OCI-LY7 (cell line): ENCODE measurements around the gene SPTLC2.

ENCODE experiments used
- EZH2phosphoT487 ChIP-seq: fragments of 200-600 bp; sonication (generic); IDR thresholded peaks from 2 replicates; pipeline ENCODE4 v1.6.1; 2018; ENCODE audit warnings: low read depth, borderline replicate concordance, mild to moderate bottlenecking, mixed run types, antibody characterized with exemption, low read length, moderate library complexity, mixed read lengths
- TF ChIP-seq, protein P1 (sequence below): fragments of 200-600 bp; sonication (generic); conservative IDR thresholded peaks from 2 replicates; pipeline ENCODE4 v1.5.1; 2014; ENCODE audit warnings: mild to moderate bottlenecking, antibody characterized with exemption, low read length, moderate library complexity, mixed read lengths

DNA sequence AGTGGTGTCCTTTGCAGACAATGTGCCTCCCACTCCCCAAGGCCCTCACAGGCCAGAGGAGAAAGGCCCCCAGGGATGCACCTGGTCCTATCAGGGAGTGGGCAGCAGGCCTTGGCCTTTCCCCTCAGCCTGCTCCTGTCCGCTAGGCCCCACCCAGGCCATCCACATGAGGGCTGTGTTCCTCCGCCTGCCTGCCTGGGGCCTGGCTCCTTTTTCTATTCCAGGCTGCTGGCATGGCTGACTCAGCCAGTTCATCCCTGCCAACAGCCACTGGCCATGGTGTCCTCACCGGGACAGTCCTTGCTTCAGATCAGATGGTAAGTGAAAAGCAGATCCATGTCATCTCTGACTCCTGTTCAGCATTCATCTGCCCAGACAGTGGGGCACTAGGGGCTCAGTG lies 131.2 kb downstream of the SPTLC2 start:
- TF ChIP-seq, protein P1, sequence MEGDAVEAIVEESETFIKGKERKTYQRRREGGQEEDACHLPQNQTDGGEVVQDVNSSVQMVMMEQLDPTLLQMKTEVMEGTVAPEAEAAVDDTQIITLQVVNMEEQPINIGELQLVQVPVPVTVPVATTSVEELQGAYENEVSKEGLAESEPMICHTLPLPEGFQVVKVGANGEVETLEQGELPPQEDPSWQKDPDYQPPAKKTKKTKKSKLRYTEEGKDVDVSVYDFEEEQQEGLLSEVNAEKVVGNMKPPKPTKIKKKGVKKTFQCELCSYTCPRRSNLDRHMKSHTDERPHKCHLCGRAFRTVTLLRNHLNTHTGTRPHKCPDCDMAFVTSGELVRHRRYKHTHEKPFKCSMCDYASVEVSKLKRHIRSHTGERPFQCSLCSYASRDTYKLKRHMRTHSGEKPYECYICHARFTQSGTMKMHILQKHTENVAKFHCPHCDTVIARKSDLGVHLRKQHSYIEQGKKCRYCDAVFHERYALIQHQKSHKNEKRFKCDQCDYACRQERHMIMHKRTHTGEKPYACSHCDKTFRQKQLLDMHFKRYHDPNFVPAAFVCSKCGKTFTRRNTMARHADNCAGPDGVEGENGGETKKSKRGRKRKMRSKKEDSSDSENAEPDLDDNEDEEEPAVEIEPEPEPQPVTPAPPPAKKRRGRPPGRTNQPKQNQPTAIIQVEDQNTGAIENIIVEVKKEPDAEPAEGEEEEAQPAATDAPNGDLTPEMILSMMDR, result no peak
- TF ChIP-seq EZH2phosphoT487, result no peak
